ENCODE measurements around the gene TICAM1.

GRCh38 chr19:4800591-4801081 is 30.9 kb downstream of the TICAM1 start:
- TF ChIP-seq CTCF (IDR thresholded peaks at IDR 0.05) (no peak), POLR2A (IDR thresholded peaks at IDR 0.05; ENCODE audit: low read depth) (no peak)

Measured in esophagus muscularis mucosa (tissue), 3 donors.